NCI-H1092 (cell line): ENCODE results near the gene CTU2.

Experiments
- DNase-seq: peaks from one replicate; lab custom pipeline; 2025; lab: John Stamatoyannopoulos, UW

Gene CTU2

GRCh38 chr16:88697116-88697830, 9.0 kb upstream of the CTU2 start:
- no peak for DNase-seq

GRCh38 chr16:88697831-88698615, 8.3 kb upstream of the CTU2 start:
- DNase-seq = no peak

- DNase-seq = no peak
Observed at GRCh38 chr16:88698646-88699045, 7.7 kb upstream of the CTU2 start.

GRCh38 chr16:88699180-88699579, 7.1 kb upstream of the CTU2 start:
- DNase-seq = no peak

- DNase-seq = no peak
Observed at GRCh38 chr16:88700322-88700635, 6.0 kb upstream of the CTU2 start.

GRCh38 chr16:88700636-88701482, 5.4 kb upstream of the CTU2 start:
- DNase-seq = no peak

GRCh38 chr16:88701581-88702370, 4.5 kb upstream of the CTU2 start:
- no peak for DNase-seq

GRCh38 chr16:88702371-88703210, 3.7 kb upstream of the CTU2 start:
- DNase-seq = no peak

GRCh38 chr16:88703486-88704309, 2.6 kb upstream of the CTU2 start:
- no peak for DNase-seq

- no peak for DNase-seq
Observed at GRCh38 chr16:88705076-88705684, 1.1 kb upstream of the CTU2 start.

GRCh38 chr16:88705801-88706228, 488 bp upstream of the CTU2 start:
- no peak for DNase-seq

GRCh38 chr16:88706965-88707826, 893 bp downstream of the CTU2 start:
- DNase-seq = no peak

- DNase-seq = no peak
Observed at GRCh38 chr16:88710556-88710955, 4.3 kb downstream of the CTU2 start.

GRCh38 chr16:88711750-88712340, 5.5 kb downstream of the CTU2 start:
- no peak for DNase-seq

- no peak for DNase-seq
Observed at GRCh38 chr16:88712362-88712979, 6.2 kb downstream of the CTU2 start.

- no peak for DNase-seq
Observed at GRCh38 chr16:88713054-88713453, 6.8 kb downstream of the CTU2 start.

GRCh38 chr16:88713568-88714419, 7.5 kb downstream of the CTU2 start:
- no peak for DNase-seq
